Measurements from ENCODE around the gene AK8.

AK8 gene

DNA sequence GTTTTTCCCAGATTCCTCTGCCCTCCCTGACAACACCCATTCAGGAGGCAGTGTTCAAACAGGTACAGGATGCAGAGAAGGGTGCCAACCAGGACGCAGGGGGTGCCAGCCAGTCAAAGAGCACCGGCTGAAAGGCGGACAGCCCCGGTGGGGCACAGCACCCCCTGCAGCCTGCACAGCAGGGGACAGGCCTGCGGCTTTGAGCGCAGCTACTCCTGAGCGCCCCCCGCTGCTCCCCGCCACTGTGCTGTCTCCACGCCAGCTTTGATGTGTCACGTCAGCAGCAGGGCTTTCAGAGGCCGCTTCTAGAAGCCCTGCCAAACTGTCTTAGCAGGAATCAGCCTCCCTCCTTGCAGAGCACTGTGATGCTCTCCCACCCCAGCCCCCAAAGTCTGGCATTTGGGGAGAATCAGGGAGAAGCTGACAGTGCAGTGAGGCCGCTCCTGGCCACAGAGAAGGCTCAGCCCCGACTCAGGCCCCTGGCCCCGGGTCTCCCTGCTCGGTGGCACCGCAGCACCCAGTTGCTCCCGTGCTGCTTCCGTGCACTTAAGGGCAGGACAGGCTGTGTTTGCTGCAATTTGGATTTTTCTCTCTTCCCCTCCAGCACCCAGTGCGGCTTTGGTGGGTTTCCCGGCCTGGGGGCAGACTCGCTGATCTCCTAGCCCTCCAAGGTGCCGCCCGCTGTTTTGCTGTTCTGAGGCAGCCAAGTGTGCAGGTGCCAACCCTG, 20.3 kb downstream of the AK8 start:
- no peak for DNase-seq (ENCODE audit: low read depth in 3 of 3)

- DNase-seq (ENCODE audit: low read depth in 3 of 3) = no peak
These were observed 21.1 kb downstream of the AK8 start for GRCh38 chr9:132857031-132857430.

- no peak for DNase-seq (ENCODE audit: low read depth in 3 of 3)
These were observed 22.2 kb downstream of the AK8 start for GRCh38 chr9:132855904-132856303.

- DNase-seq (ENCODE audit: low read depth in 3 of 3) = no peak
These were observed 23.3 kb downstream of the AK8 start for GRCh38 chr9:132854832-132855231.

- no peak for DNase-seq (ENCODE audit: low read depth in 3 of 3)
These were observed 24.6 kb downstream of the AK8 start for GRCh38 chr9:132853482-132853881.

GRCh38 chr9:132849185-132849706, 28.8 kb downstream of the AK8 start:
- DNase-seq (ENCODE audit: low read depth in 3 of 3) = no peak

DNA sequence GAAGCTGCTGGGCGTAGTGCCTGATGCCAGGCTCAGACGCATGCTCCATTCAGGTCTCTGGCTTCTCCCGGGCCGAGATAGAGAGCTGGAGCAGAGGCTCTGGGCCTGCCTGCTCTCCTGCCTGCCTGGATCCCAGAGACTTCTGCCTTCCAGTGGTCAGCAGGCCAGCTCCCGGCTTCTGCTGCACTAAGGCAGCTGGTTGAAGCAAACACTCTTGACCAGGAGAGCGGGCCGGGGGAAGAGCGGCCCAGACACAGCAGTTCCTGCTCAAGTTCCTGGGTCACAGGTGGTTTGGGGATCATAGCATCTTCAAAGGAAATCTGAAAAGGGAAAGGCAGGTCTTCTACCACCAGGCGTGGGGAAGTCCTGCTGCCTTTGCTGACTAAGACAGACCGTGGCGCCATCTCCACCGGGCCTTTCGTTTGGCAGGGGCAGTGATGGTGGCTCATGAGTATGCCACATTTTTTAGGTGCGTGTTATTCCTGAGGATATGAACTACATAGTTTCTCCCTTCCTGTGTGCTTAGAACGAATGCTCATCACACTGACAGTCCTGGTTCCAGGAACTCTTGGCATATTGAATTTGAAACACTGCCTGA, 31.1 kb downstream of the AK8 start:
- DNase-seq (ENCODE audit: low read depth in 3 of 3) = no peak

GRCh38 chr9:132846109-132846917, 31.8 kb downstream of the AK8 start:
- DNase-seq (ENCODE audit: low read depth in 3 of 3) = no peak

GRCh38 chr9:132842124-132843044, 35.7 kb downstream of the AK8 start:
- no peak for DNase-seq (ENCODE audit: low read depth in 3 of 3)

DNA sequence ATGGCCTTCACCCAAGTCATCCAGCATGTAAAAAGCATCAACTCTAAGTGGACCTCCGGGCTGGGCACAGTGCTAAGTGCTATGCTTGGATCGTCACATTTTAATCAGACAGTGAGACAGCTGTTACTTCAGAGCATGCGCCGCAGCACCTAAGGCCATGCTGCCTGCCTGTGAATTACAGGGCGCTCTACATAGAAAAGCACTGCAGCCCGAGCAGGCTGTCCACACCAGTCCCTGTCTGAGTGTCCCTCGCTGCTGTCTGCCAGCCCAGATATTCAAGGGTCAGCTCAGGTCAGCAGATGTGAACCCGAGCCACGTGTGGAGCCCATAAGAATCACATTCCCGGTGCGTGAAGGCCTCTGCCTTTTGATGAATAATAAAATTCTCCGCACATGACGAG, 37.1 kb downstream of the AK8 start:
- DNase-seq (ENCODE audit: low read depth in 3 of 3) = no peak

DNA sequence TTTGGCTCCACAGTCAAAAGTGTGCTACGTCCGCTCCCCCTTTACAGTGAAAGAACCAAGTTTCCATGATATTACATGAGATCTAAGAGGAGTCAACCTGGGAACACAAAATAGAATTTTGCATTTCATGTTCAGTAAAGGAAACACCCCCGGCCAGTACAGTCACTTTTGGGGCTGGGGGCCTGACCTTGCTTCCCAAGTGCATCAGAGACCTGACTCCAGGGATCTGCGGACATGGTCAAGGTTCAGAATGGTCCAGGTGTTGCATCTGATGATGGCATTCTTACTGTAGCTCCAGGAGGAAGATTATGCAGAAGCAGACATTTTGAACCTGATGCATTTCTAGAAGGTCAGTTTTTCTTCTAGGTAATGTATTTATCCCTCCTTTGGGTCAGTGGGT, 39.8 kb downstream of the AK8 start:
- no peak for DNase-seq (ENCODE audit: low read depth in 3 of 3)

DNA sequence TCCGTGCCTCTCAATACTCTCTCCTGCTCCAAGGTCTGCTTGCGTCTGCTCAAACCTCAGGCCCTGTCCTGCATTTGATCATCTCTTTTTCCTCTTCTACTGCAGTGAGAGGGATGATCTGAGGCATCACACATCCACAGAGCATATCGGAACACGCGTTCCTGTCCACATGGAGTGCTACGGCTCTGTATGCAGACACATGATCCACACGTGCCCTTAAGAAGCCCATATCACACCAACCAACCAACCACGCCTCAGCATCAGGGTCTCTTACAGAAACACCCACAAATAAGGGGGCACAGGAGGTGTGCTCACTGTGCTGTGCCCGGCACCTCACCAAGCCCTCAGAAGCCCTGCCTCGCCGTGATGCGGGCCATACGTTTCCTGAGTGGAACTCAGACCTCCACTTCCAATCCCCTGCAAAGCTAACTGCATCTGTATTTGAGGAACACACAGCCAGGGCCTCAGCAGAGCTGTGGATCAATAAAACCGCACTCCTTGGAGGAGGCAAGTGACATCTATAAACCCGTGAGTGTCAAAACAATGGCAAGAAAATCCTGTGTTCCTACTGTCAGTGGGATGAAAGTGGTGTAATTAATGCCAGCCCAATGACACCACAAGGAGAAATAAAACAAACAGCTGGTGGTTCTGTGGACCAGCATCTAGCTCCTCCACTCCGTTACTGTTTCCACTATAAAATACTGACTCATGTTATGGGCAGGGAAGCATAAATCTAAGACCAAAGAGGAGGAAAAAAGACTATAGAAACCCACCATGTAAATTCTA, 40.4 kb downstream of the AK8 start:
- no peak for DNase-seq (ENCODE audit: low read depth in 3 of 3)

GRCh38 chr9:132834343-132834742, 43.7 kb downstream of the AK8 start:
- no peak for DNase-seq (ENCODE audit: low read depth in 3 of 3)

- no peak for DNase-seq (ENCODE audit: low read depth in 3 of 3)
These were observed 44.4 kb downstream of the AK8 start for GRCh38 chr9:132833550-132834121.

GRCh38 chr9:132832171-132832881, 45.8 kb downstream of the AK8 start:
- DNase-seq (ENCODE audit: low read depth in 3 of 3) = no peak

DNA sequence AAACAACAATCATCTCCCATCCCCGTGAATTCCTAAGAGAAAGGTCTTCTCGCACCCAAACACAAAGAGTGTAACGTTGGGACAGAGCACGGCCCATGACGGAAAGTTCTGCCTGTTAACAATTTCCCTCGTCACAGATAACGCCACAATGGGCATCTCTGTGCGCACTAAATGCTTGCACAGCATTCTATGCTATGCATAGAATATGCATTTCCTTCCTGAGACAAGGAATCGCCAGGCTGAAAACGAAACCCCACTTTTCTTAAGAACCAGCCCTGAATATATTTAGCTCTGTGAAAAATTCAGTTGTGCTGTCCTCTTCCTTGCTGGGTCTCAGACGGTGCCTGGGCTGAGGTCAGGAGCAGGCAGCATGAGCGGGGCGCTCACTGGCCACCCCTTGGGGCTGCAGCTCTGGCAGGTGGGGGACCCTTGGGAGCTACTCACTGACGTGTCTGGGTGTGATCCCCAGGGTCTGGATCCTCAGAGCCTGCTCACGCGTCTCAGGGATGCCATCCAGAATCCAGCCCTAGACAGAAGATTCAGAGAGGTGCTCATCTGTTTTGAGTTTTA, 49.8 kb downstream of the AK8 start:
- no peak for DNase-seq (ENCODE audit: low read depth in 3 of 3)

DNA sequence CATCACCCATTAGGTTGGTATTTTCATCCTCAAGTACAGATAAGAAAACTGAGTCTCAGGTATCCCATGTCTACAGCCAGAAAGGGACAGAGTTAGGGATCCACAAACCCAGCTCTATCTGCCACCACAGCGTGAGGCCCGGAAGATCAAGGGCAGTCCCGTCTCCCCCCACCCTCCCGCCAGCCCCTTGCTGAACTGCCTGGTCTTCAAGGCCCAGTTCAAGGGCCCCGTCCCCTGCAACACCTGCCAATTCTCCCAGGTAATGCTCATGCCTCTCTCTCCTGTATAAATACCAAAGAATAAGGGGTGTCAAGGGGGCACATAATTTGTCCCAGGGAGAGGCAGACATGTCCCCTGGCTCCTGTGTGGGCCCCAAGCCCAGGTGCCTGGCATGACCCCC, 50.7 kb downstream of the AK8 start:
- no peak for DNase-seq (ENCODE audit: low read depth in 3 of 3)

GRCh38 chr9:132826621-132827365, 51.3 kb downstream of the AK8 start:
- no peak for DNase-seq (ENCODE audit: low read depth in 3 of 3)

GRCh38 chr9:132826131-132826530, 52.0 kb downstream of the AK8 start:
- DNase-seq (ENCODE audit: low read depth in 3 of 3) = no peak
